HepG2 (cell line): Measurements from ENCODE around the gene CKMT2. TPM values are rescaled to one million over a fixed set of nuclear protein-coding genes. Genes with fewer than 3 reads are reported as not detected.

Source experiments
- ARHGAP35 ChIP-seq: sonication (generic); formaldehyde crosslinking; IDR thresholded peaks from 2 replicates; pipeline ENCODE4 v1.9.0; 2022; ENCODE audit warnings: mild to moderate bottlenecking, inconsistent platforms, moderate library complexity, missing genetic modification reagents, borderline replicate concordance
- E2F1 ChIP-seq: sonication (generic); formaldehyde crosslinking; IDR thresholded peaks from 2 replicates; pipeline ENCODE4 v1.5.0; 2020; ENCODE audit warnings: missing genetic modification reagents
- FOSL1 ChIP-seq: sonication (generic); formaldehyde crosslinking; IDR thresholded peaks from 2 replicates; pipeline ENCODE4 v1.9.0; 2021; ENCODE audit warnings: missing genetic modification reagents, borderline replicate concordance
- IRF2 ChIP-seq: IDR thresholded peaks from 2 replicates; pipeline ENCODE4 v1.6.1; 2018; ENCODE audit warnings: missing genetic modification reagents, missing compliant biosample characterization
- KLF13 ChIP-seq: sonication (generic); formaldehyde crosslinking; IDR thresholded peaks from 2 replicates; pipeline ENCODE4 v1.4.0; 2020; ENCODE audit warnings: mild to moderate bottlenecking, missing genetic modification reagents
- MIXL1 ChIP-seq: IDR thresholded peaks from 2 replicates; pipeline ENCODE4 v1.6.1; 2016
- NCOR1 ChIP-seq: fragments of 200-600 bp; sonication (generic); IDR thresholded peaks from 2 replicates; pipeline ENCODE4 v1.7.0; 2017; ENCODE audit warnings: antibody characterized with exemption, low read length, borderline replicate concordance
- PAX8 ChIP-seq: sonication (generic); formaldehyde crosslinking; IDR thresholded peaks from 2 replicates; pipeline ENCODE4 v1.8.0; 2022; ENCODE audit warnings: mild to moderate bottlenecking, missing genetic modification reagents, borderline replicate concordance
- RARG ChIP-seq: sonication (generic); formaldehyde crosslinking; IDR thresholded peaks from 2 replicates; pipeline ENCODE4 v1.4.0; 2020; ENCODE audit warnings: low read depth, mild to moderate bottlenecking, missing genetic modification reagents
- RNF2 ChIP-seq: fragments of 450-650 bp; conservative IDR thresholded peaks from 2 replicates; pipeline ENCODE4 v1.6.1; 2016; ENCODE audit warnings: low read depth
- TP53 ChIP-seq: sonication (generic); formaldehyde crosslinking; conservative IDR thresholded peaks from 2 replicates; pipeline ENCODE4 v1.4.0; 2020; ENCODE audit warnings: missing genetic modification reagents
- YEATS2 ChIP-seq: sonication (generic); formaldehyde crosslinking; IDR thresholded peaks from 2 replicates; pipeline ENCODE4 v1.4.0; 2020; ENCODE audit warnings: missing genetic modification reagents, borderline replicate concordance
- ZFAT ChIP-seq: sonication (generic); formaldehyde crosslinking; conservative IDR thresholded peaks from 2 replicates; pipeline ENCODE4 v1.8.1; 2023; ENCODE audit warnings: missing genetic modification reagents, inconsistent platforms
- ZFP41 ChIP-seq: sonication (generic); formaldehyde crosslinking; IDR thresholded peaks from 2 replicates; pipeline ENCODE4 v1.4.0; 2020; ENCODE audit warnings: mild to moderate bottlenecking, missing genetic modification reagents, borderline replicate concordance
- ZFX ChIP-seq: sonication (generic); formaldehyde crosslinking; IDR thresholded peaks from 2 replicates; pipeline ENCODE4 v1.4.0; 2020; ENCODE audit warnings: mild to moderate bottlenecking, low read depth, missing genetic modification reagents, moderate library complexity
- ZKSCAN5 ChIP-seq: sonication (generic); formaldehyde crosslinking; IDR thresholded peaks from 2 replicates; pipeline ENCODE4 v1.5.1; 2020; ENCODE audit warnings: mild to moderate bottlenecking, missing genetic modification reagents
- ZNF101 ChIP-seq: sonication (generic); formaldehyde crosslinking; IDR thresholded peaks from 2 replicates; pipeline ENCODE4 v1.4.0; 2020; ENCODE audit warnings: mild to moderate bottlenecking, low read depth, missing genetic modification reagents, borderline replicate concordance
- ZNF180 ChIP-seq: sonication (generic); formaldehyde crosslinking; IDR thresholded peaks from 2 replicates; pipeline ENCODE4 v1.4.0; 2020; ENCODE audit warnings: low read depth, missing genetic modification reagents, borderline replicate concordance
- ZNF282 ChIP-seq: fragments of 450-650 bp; IDR thresholded peaks from 2 replicates; pipeline ENCODE4 v1.6.1; 2018; ENCODE audit not compliant: partially characterized antibody
- ZNF484 ChIP-seq: sonication (generic); formaldehyde crosslinking; IDR thresholded peaks from 2 replicates; pipeline ENCODE4 v1.5.1; 2020; ENCODE audit warnings: mild to moderate bottlenecking, low read depth, missing genetic modification reagents, borderline replicate concordance
- ZNF569 ChIP-seq: sonication (generic); formaldehyde crosslinking; IDR thresholded peaks from 2 replicates; pipeline ENCODE4 v1.5.0; 2020; ENCODE audit warnings: mild to moderate bottlenecking, missing genetic modification reagents, moderate library complexity, borderline replicate concordance
- ZNF709 ChIP-seq: sonication (generic); formaldehyde crosslinking; IDR thresholded peaks from 2 replicates; pipeline ENCODE4 v1.5.0; 2020; ENCODE audit warnings: mild to moderate bottlenecking, missing genetic modification reagents
- ZNF749 ChIP-seq: sonication (generic); formaldehyde crosslinking; IDR thresholded peaks from 2 replicates; pipeline ENCODE4 v1.8.0; 2022; ENCODE audit warnings: mild to moderate bottlenecking, missing genetic modification reagents, moderate library complexity, borderline replicate concordance
- ZSCAN12 ChIP-seq: sonication (generic); formaldehyde crosslinking; IDR thresholded peaks from 2 replicates; pipeline ENCODE4 v1.9.0; 2021; ENCODE audit warnings: mild to moderate bottlenecking, missing genetic modification reagents
- polyA plus RNA-seq, 8 experiments: library from polyadenylated mRNA; depleted of rRNA in 3 of 8; stranded (reverse) in 7 of 8; unstranded in 1 of 8; fragments of >200 nt; fragmentation: Illumina TruSeq in 4 of 8; extraction: Trizol in 4 of 8; gene quantifications; 2 replicates each; pipeline versions ENCODE4 v1.2.1 to v1.2.3, GENCODE V29; 2011 to 2016; ENCODE audit warnings: low read depth in 4 of 8, missing spikeins in 1 of 8, mixed read lengths in 1 of 8; ENCODE audit not compliant: insufficient read depth in 1 of 8
- total RNA-seq, 5 experiments: library from RNA; depleted of rRNA; stranded (reverse); fragments of >200 nt; fragmentation: Illumina TruSeq; extraction: Trizol; gene quantifications; 2 replicates each; pipeline ENCODE4 v1.2.3, GENCODE V29; 2016; ENCODE audit warnings: low read depth in 1 of 5
- TF ChIP-seq, protein P1 (sequence below): IDR thresholded peaks from 2 replicates; pipeline ENCODE4 v1.6.1; 2012; ENCODE audit warnings: inconsistent platforms
- TF ChIP-seq, protein P2 (sequence below): sonication (generic); formaldehyde crosslinking; IDR thresholded peaks from 2 replicates; pipeline ENCODE4 v1.5.1; 2020; ENCODE audit warnings: missing genetic modification reagents, mild to moderate bottlenecking, borderline replicate concordance
- TF ChIP-seq, protein P3 (sequence below): sonication (generic); formaldehyde crosslinking; IDR thresholded peaks from 2 replicates; pipeline ENCODE4 v1.8.1; 2022; ENCODE audit warnings: mild to moderate bottlenecking, missing genetic modification reagents

Gene CKMT2
- total and polyA plus RNA-seq, 2 of the 13 experiments (the other 11 are each of a cell fraction or from before 2014, with no cell fraction given), result 1.2 to 8.8 TPM

DNA sequence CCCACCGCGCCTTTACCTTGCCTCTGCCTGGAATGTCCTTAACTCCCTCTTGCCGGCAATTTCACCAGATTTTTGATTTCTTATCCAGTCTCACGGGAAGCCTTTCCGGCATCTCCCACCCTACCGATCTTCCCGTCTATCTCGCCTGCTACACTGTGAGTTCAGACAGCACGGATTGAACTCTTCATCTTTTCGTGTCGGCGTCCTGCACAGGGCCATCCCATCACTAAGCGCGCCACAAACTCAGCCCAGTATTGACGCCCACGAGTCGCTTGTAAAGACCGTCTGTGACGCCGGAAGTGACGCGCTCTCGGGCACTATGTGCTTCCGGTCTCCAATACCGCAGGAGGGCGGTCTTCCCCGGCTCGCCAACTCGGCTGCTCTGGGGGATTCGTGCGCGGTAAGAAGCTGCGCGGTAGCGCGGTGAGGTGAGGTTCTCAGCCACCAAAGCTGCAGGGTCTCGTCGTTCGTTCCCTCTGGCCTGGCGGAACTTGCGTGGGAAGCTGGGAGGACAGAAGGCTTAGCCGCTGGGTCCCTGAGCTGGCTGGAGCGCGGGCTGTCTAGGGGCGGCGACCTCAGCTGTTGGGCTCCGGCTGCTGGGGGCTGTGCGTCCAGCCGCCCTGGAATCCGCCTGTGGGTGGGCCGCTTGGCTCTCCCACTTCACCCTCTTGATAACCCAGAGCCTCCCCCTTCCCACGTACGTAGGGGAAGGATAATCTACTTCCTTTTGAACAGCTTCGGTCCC, 68.3 kb downstream of the CKMT2 start, which contains the start of gene ZCCHC9 (continued):
- no peak for TF ChIP-seq ZNF180 (CRISPR knock-in tag)
- TF ChIP-seq, protein P1, sequence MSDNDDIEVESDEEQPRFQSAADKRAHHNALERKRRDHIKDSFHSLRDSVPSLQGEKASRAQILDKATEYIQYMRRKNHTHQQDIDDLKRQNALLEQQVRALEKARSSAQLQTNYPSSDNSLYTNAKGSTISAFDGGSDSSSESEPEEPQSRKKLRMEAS, result peak; percentile 88
- TF ChIP-seq, protein P2, sequence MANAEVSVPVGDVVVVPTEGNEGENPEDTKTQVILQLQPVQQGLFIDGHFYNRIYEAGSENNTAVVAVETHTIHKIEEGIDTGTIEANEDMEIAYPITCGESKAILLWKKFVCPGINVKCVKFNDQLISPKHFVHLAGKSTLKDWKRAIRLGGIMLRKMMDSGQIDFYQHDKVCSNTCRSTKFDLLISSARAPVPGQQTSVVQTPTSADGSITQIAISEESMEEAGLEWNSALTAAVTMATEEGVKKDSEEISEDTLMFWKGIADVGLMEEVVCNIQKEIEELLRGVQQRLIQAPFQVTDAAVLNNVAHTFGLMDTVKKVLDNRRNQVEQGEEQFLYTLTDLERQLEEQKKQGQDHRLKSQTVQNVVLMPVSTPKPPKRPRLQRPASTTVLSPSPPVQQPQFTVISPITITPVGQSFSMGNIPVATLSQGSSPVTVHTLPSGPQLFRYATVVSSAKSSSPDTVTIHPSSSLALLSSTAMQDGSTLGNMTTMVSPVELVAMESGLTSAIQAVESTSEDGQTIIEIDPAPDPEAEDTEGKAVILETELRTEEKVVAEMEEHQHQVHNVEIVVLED (CRISPR knock-in tag), result peak; percentile 97
- TF ChIP-seq PAX8, result no peak
- TF ChIP-seq ZNF484 (CRISPR knock-in tag), result no peak
- TF ChIP-seq ZNF282, result no peak
- 0 out of 2 replicates have a peak, but pooled peaks have one; percentile 67 for TF ChIP-seq KLF13 (CRISPR knock-in tag)
- peak; percentile 96 for TF ChIP-seq YEATS2
- TF ChIP-seq ZFP41 (CRISPR knock-in tag), result no peak
- TF ChIP-seq NCOR1, result no peak
- TF ChIP-seq, protein P3, sequence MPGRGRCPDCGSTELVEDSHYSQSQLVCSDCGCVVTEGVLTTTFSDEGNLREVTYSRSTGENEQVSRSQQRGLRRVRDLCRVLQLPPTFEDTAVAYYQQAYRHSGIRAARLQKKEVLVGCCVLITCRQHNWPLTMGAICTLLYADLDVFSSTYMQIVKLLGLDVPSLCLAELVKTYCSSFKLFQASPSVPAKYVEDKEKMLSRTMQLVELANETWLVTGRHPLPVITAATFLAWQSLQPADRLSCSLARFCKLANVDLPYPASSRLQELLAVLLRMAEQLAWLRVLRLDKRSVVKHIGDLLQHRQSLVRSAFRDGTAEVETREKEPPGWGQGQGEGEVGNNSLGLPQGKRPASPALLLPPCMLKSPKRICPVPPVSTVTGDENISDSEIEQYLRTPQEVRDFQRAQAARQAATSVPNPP (CRISPR knock-in tag), result peak; percentile 71; the same call in 1 of the 2 replicates
- TF ChIP-seq MIXL1 (CRISPR knock-in tag), result peak; percentile 37; the same call in 1 of the 2 replicates
- peak; percentile 82 for TF ChIP-seq ARHGAP35
- peak; percentile 78; the same call in 1 of the 2 replicates for TF ChIP-seq E2F1 (CRISPR knock-in tag)
- 0 out of 2 replicates have a peak, but pooled peaks have one; percentile 77 for TF ChIP-seq RARG (CRISPR knock-in tag)
- TF ChIP-seq FOSL1 (CRISPR knock-in tag), result no peak
- peak; percentile 86 for TF ChIP-seq ZFX (CRISPR knock-in tag)
- no peak; the same call in 1 of the 2 replicates for TF ChIP-seq RNF2
- TF ChIP-seq ZKSCAN5 (CRISPR knock-in tag), result no peak
- peak; percentile 89 for TF ChIP-seq IRF2 (CRISPR knock-in tag)
- TF ChIP-seq ZNF101 (CRISPR knock-in tag), result no peak
- TF ChIP-seq ZNF569 (CRISPR knock-in tag), result 0 out of 2 replicates have a peak, but pooled peaks have one; percentile 42
- TF ChIP-seq ZNF709 (CRISPR knock-in tag), result no peak; the same call in 1 of the 2 replicates
- 0 out of 2 replicates have a peak, but pooled peaks have one; percentile 27 for TF ChIP-seq ZNF749
- no peak for TF ChIP-seq ZSCAN12 (CRISPR knock-in tag)
- TF ChIP-seq TP53, result no peak
- TF ChIP-seq ZFAT, result no peak
